Fibroblast of skin of right quadriceps (primary cell): ENCODE measurements around the gene RABEP2.
"Not testable (repeated sequence)": the region's sequence is repeated elsewhere in the genome, so short reads cannot be mapped to it uniquely, and the experiment has no call there.

Experiments used
- DNase-seq: peaks from one replicate; pipeline ENCODE4 v3.0.0-alpha.2; 2013

RABEP2 gene

DNA sequence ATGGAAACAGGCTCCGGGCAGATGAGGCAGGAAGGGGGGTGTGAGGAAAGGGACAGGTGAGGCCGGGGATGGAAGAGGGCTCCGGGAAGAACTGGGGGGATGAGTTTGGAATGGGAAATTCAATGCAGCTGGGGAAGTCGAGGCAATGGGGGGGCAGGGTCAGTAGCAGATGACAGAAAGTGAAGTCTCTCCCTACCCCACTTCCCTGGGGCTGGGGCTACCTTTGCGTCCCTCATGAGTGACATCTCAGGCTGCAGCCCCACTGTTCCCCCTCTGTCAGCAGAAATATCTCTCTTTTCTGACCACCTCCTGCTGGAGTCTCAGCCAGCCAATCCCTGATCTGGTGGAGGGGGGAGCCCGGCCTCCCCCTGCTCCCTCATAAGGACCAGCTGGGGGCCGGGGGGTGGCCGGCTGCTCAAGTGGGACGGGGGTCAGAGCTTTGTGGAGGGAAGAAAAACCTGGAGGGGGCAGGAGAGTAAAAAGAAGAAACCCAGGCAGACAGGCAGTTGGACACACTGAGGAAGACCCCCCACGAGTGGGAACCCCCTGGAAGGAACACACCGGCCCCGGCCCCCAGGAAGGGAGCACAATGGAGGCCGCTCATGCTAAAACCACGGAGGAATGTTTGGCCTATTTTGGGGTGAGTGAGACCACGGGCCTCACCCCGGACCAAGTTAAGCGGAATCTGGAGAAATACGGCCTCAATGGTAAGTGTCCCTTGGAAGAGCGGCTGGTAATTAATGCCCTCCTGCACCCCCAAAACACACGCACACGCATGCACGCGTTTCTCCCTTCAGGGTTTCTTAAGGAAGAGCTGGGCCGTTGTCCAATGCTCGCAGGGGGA, 46.7 kb downstream of the RABEP2 start, which contains the start of gene ATP2A1:
Gene ATP2A1, plus strand, starts transcription at position 406 of the 844 bp plus-strand sequence. Its CDS starts 184 bp downstream, at position 590.
- no peak for DNase-seq

DNA sequence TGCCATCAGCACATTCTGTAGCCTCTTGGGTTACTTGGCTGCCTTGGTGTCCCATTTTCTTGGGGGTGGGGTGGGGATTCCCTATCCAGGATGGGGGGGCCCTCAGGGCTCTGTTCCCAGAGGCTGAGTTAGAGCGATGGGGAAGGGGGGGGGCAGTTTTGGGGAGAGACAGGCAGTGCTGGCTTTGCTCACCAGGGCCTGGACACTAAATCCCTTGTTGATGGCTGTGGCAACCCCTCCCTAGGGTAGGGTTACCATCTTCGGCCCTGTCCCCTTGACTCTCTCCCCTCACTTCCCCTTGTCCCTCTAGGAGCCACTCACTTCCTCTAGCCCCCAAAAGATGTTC, 47.4 kb downstream of the RABEP2 start:
- DNase-seq, result no peak

DNA sequence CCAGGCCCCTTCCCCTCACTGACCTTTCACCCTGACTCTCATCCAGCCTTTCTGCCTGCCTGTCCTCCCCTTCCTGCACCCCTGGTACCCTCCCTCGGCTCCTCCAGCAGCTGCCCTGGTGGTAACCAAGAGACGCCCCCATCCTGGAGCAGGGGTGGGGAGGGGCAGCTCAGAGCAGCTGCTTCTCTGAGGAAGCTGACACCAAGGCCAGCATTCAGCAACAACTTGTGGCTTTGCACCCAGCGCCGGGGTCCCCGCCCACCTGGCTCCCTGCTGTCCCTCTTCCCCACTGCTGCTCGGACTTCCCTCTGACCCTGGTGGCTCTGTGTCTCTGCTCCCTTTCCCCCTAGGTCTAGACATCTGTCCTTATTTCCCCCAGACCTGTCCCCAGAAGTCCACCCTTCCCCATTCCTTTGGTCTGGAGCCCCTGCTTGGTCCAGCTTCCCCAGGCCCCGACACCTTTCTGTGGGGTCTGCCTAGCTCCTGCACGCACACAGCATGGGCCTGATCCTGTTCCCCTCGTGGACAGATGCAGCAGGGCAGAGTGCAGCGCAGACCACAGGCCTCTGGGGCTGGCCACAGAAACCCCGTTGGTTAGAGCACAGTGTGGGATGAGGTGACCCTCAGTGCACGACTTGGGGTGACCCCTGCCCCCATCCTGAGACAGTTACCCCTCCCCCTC, 47.9 kb downstream of the RABEP2 start:
- no peak for DNase-seq

DNA sequence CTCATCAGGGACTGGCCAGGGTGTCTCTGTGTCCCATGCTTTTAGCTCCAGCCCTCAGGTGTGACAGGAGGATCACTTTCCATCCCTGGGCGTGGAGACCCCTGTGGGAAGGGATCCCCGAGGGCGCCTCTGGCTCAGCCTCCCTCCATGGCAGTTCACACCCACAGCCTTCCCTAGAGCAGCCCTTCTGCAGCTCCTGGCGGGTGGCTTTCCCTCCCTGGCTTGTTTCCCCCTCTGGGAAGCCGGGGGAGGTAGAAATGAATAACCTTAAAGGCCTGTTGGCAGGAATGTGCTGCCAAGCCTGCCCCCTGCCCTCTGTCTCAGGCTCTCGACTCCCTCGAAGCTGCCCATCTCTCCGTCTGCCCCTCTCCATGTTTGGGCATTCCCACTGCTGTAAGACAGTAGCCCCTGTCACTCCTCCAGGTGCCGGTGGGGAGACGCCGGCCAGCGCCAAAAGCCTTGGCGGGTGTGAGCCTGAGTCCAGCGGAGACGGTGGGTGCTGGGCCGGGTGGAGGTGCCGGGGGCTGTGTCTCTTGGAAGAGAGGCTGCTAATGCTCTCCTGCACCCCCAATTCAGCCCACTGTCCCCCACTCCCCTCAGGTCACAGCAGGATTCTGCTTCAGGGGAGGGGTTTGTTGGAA, 48.9 kb downstream of the RABEP2 start:
- DNase-seq, result no peak

DNA sequence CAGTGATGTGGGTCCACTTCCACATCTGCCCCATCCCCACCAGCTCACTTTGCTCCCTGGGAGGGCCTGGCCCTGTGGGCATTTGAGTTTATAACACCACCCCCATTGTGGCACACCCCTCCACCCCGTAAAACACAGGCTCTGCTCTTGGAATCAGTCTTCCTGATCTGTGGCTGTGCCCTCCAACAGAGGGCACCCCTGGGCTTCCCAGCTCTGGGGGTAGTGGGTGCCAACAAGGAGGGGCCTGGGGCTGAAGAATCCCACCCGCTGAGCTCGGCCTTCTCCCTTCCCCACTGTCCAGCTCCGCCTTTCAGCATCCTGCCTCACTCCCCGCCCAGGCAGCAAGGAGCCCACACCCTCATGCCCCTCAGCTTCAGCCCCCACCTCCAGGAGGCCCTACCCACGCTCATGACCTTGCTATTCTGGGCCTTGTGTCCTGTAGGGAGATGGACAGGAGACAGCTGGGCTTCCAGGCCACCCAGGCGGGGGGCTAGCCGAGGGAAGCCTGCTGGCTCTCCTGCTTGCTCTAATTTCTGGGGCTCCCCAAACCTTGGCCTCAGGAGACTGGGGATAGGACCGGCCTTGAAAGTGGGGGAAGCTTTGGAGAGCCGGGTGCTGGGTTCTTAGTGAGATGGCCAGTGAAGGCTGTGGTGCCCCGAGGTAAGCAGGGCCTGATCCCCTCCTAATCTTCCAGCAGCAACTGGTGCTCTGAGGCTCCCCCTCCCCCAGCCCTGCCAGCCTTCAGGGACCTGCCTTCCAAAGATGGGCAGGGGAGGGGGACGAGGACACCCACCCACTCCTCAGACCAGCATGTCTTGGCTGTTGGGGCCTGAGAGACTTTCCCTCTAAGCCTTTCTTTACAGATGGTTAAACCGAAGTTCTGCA, 49.7 kb downstream of the RABEP2 start:
- DNase-seq, result no peak

DNA sequence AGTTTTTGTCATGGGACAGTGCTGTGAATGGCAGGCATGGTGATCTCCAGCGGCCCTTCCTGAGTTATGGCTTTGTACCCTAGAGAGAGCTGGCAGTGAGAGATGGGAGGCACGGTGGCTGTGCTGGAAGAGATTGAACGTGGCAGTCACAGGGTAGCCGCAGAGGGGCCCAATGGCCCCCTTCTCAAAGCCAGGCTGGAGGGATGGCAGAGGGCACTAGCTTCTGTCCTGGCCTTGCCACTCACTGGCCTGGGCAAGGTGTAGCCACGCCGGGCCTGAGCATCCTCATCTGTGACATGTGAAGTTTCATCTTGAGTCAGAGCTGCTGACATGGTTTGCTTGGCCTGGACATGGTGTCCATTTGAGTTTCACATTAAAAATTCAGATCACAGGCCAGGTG, 50.6 kb downstream of the RABEP2 start:
- DNase-seq, result no peak

DNA sequence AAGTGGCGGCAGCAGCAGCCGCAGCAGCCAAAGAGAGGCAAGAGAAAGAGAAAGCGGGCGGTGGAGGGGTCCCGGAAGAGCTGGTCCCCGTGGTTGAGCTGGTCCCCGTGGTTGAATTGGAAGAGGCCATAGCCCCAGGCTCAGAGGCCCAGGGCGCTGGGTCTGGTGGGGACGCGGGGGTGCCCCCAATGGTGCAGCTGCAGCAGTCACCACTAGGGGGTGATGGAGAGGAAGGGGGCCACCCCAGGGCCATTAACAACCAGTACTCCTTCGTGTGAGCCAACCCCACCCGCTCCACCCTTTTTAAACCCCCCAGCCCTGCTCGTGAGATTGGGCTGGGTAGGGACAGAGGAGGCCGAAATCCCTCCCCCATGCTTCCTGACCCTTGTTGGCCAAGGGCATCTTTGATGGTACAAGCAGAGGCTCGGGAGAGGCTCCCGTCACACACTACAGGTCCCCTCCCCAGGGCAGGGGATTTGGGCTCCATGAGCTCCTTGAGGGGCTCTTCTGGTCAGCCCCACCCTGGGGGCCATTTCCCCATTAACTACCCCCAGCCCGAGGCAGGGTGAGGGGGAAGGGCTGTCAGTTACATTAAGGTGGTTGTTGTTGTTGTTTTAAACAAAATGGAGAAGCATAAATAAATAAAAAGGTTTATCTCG, 51.4 kb downstream of the RABEP2 start:
- DNase-seq, result no peak

DNA sequence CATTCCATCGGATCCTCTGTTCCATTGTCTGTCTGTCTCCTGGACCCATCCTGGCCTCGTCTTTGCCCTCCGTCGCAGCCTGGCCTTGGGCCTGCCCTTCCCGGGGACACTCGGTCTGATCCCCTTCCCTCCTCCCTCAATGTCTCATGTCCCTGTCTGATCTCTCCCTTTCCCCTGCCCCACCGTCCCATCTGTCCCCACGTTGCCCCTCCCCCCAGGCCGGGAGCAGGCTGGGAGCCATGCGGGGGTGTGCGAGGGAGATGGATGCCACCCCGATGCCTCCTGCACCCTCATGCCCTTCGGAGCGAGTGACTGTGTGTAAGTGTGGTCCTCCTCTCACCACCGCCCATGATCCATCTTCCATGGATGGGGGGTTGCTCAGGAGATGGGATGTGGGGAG, 52.1 kb downstream of the RABEP2 start:
- DNase-seq, result no peak

DNA sequence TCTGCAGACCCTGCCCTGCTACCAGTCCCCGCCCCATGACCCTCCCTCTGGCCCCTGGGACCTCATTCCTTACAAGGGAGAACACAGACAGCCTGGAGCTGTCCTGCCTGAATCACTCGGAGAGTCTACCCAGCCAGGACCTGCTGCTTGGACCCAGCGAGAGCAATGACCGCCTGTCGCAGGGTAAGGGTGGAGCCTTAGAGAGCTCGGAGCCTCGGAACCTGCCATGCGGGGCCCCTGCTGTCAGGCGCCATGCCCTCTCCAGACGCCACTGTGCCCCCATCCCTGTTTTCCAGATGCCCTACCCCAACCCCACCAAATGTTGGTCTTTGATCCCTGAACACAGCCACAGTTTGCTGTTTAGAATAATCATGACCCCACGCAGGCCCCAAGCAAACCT, 55.8 kb downstream of the RABEP2 start:
- no peak for DNase-seq

DNA sequence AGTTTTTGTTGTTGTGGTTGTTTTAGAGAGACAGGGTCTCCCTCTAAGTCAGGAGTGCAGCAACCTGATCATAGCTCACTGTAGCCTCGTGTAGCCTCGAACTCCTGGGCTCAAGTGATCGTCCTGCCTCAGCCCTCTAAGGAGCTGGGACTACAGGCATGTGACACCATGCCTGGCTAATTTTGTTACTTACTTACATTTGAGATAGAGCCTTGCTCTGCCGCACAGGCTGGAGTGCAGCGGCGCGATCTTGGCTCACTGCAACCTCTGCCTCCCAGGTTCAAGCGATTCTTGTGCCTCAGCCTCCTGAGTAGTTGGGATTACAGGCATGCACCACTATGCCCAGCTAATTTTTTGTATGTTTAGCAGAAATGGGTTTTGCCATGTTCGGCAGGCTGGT, 57.4 kb downstream of the RABEP2 start:
- DNase-seq, result not testable (repeated sequence)

DNA sequence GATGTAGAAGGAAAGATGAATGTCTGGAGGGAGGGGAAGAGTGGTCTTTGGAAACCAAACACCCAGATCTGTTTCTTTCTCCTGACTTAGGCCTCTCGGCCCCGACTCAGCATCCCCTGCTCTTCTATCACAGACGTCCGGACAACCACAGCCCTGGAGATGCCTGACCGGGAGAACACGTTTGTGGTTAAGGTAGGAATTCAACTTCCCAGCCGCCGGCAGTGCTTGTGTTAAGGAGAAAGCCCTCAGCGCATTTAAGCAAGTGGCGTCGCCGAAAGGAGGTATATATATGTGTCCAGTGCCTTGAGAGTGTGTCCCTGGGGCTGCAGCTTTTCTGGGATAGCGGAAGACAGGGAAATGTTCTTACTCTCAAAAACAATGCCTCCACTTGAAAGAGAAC, 57.8 kb downstream of the RABEP2 start:
- no peak for DNase-seq

DNA sequence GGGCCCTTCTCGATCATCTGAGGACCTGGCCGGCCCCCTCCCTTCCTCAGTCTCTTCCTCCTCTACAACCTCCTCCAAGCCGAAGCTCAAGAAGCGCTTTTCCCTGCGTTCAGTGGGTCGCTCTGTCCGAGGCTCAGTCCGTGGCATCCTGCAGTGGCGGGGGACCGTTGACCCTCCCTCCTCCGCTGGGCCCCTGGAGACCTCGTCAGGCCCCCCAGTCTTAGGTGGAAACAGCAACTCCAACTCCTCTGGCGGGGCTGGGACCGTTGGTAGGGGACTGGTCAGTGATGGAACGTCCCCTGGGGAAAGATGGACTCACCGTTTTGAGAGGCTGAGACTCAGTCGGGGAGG, 58.6 kb downstream of the RABEP2 start:
- DNase-seq, result no peak

DNA sequence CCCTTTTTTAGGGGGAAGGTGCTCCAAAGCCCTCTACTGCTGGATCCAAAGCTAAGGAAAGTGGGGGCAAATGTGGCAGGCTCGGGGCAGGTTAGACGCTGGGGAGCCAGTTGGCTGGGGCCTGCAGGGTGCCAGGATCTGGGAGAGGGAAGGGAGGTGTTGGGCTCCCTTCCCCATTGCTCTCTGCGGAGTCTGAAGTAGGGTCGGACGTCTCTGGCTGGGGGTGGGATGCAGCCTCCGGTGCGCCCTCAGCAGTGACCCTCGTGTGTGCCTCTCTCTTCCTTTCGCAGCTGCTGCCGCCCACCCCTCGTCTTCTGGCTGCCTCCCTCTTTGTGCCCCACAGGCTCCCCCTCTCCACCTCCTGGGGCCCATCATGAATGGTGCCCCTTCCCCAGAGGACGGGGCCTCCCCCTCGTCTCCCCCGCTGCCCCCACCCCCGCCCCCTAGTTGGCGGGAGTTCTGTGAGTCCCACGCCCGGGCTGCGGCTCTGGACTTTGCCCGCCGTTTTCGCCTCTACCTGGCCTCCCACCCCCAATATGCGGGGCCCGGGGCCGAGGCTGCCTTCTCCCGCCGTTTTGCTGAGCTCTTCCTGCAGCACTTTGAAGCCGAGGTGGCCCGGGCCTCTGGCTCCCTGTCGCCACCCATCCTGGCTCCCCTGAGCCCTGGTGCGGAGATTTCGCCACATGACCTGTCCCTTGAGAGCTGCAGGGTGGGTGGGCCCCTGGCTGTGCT, 59.1 kb downstream of the RABEP2 start:
- no peak for DNase-seq

DNA sequence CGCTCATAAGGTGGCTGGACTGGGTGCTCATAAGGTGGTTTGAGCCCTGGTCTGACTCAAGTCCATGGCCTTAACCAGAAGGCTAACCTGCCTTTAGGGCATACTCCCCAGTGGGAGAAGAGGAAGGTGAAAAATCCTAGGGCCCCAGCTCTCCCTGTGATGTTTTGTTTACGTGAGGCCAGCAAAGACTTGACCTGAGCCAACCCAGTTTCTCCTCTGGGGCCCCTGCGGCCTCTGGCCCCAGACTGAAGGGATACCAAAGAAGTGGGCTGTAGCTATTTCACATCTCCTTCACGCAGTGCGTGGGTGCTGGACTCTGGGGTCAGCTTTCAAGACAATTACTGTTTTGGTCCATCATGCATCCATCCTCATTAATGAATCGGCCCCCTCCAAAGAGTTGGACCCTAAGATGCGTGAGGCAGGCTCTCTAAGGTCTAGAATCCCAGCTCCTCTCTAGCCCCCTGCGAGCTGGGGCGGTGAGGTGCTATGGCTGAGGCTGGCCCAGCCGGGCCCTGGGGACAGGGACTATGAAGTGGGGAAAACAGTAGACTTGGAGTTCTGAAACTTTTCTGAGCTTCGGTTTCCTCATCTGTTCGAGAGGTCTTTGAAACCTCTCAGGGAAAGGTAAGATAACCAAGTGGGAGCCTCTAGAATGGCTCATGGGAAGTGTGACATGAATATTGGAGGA, 59.9 kb downstream of the RABEP2 start:
- DNase-seq, result no peak

DNA sequence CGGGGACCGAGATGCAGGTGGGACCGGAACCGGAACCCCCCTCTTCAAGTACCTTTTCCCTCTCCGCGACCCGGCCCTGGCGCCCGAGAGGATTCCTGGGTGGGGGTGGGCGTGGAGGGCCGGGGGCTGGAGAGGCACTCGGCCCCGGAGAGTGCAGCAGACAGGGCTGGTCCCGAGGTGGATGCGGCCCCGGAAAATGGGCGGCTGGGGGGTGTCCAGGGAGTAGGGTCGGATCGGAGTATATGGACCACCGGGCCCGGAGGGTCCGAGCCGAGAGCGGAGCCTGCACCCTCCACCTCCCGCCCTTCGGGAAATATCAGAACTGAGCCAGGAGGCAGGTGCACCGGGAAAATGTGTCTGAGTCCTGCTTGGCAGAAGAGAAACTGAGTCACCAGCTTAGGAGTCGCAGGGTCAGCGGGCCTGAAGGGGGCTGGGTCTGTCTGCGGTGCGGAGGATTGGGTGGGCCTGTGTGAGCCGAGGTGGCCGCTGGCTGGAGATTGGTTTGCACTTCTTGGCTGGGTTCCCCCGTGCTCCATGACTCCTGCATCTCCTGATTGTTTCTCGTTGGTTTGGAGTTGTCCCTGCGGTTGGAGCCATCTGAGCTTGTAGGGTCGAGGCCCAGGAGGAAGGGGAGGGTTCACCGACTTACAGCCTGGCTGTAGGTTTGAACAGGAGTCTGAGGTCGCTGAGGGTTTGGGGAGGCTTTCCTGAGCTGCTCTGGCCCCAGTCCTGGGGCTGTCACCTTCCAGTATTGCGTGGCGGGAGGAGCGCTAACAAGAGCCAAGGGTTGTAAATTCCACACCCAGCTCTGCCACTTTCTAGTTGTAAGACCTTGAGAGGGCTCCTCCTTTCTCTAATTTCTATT, 60.9 kb downstream of the RABEP2 start:
- peak; percentile 13 for DNase-seq

DNA sequence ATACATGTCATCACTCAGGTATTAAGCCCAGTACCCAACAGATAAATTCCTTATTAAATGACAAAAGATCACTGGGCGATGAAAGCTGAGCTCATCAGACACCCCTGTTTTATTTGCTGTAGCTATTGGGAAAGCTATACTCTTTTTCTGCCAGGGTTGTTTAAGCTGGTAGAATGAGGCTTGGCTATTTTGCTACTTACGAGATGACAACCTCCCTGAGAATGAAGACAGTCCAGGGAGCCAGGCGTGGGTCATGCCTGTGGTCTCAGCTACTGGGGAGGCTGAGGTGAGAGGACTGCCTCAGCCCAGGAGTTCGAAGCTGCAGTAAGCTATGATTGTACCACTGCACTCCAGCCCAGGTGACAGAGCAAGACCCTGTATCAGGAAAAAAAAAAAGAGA, 65.7 kb downstream of the RABEP2 start:
- DNase-seq, result no peak

DNA sequence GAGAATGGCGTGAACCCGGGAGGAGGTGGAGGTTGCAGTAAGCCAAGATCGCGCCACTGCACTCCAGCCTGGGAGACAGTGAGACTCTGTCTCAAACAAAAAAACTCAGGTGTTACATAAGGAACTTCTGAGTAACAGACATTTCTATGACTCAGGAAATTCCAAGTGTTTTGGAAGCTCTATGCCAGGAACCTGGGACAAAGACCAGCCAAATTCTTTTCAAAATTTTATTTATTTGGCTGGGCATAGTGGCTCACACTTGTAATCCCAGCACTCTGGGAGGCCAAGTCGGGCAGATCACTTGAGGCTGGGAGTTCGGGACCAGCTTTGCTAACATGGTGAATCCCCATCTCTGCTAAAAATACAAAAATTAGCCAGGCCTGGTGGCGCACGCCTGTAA, 66.6 kb downstream of the RABEP2 start:
- DNase-seq, result no peak
